ENCODE results near the gene TEX2. TPM values are rescaled to one million over a fixed set of nuclear protein-coding genes. Genes with fewer than 3 reads are reported as not detected.

Gene TEX2
- total RNA-seq, 1 experiment from 2014 or later: 22.7 TPM

DNA sequence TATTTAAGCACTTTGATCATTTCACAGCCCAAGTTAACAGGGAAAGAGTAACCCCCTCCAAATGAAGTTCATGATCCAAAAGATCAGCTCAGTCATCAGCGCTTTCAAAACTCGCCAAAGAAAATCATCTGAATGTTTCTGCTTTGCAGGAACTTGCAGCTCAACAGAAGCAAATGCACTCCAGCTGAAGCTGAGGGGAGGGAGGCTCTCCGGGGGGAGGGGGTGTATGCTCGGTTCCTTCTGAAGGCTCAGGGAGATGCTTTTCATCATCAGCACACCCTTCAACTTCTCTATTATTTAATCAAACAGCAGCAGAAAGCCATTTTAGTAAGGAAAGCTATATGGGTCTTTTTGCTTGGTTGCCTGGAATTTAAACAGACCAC is 108.8 kb downstream of the TEX2 start:
- in situ Hi-C loops (cut with HindIII; ENCODE audit: low sequenced_read_pairs): no loop called here
- no peak for DNase-seq (ENCODE audit: low spot score)

DNA sequence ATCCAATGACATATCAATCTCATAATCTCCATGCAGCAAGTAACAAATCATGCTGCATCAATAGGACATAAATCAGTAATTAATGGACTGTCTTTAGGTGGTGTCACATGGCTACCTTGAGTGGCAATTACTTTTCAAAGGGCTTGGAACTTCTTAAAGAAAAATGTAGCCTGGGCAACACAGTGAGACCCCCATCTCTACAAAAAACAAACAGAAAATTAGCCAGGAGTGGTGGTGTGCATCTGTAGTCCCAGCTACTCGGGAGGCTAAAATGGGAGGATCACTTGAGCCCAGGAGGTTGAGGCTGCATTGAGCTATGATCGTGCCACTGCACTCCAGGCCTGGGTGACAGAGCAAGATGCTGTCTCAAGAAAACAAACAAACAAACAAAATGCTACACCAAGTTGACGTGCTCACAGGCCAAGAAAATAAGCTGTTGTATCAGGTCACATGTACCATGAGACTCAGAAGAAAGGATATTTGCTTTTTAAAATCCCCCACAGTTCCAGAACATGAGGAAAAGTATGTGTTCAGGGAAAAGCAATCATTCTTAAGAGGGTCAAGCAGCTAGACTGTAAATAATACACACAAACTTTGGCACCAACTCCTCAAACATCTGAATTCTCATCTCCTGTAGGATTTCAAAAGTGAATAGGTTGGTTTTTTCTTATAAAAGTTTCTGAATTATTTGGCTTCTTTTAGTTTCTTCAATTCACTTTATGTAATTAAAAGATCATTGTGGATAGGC is 109.3 kb downstream of the TEX2 start:
- in situ Hi-C loops (cut with HindIII; ENCODE audit: low sequenced_read_pairs): no loop called here
- no peak for DNase-seq (ENCODE audit: low spot score)

GRCh38 chr17:64152428-64153125 is 110.5 kb downstream of the TEX2 start:
- DNase-seq (ENCODE audit: low spot score): no peak
- in situ Hi-C loops (cut with HindIII; ENCODE audit: low sequenced_read_pairs): no loop called here

GRCh38 chr17:64151016-64151368 is 112.1 kb downstream of the TEX2 start:
- in situ Hi-C loops (cut with HindIII; ENCODE audit: low sequenced_read_pairs): no loop called here
- no peak for DNase-seq (ENCODE audit: low spot score)

GRCh38 chr17:64150237-64151015 is 112.6 kb downstream of the TEX2 start:
- in situ Hi-C loops (cut with HindIII; ENCODE audit: low sequenced_read_pairs): no loop called here
- no peak for DNase-seq (ENCODE audit: low spot score)

- no peak for DNase-seq (ENCODE audit: low spot score)
- in situ Hi-C loops (cut with HindIII; ENCODE audit: low sequenced_read_pairs): no loop called here
These were observed 113.9 kb downstream of the TEX2 start for GRCh38 chr17:64149196-64149595.

DNA sequence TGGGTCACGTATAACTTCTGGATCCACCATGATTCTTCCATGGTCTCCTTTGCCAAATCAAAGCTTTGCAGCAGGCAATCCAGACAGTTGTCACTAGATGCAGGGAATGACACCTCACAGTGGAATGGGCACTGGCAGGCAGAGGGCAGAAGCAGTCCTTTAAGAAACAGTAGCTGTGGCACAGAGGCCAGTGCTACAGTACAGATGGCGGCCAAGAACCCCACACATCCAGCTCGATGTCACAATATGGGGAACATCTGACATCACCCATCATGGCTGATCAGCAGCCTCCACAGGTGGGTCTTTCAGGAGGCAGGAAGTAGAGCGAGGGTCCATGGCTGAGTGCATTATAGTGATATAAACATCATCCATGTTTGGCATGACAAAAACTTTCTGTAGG is 114.4 kb downstream of the TEX2 start:
- in situ Hi-C loops (cut with HindIII; ENCODE audit: low sequenced_read_pairs): no loop called here
- DNase-seq (ENCODE audit: low spot score): peak; percentile 12

GRCh38 chr17:64148017-64148631 is 114.9 kb downstream of the TEX2 start:
- in situ Hi-C loops (cut with HindIII; ENCODE audit: low sequenced_read_pairs): no loop called here
- DNase-seq (ENCODE audit: low spot score): peak; percentile 35

- in situ Hi-C loops (cut with HindIII; ENCODE audit: low sequenced_read_pairs): no loop called here
- peak; percentile 43 for DNase-seq (ENCODE audit: low spot score)
These were observed 115.7 kb downstream of the TEX2 start for GRCh38 chr17:64147110-64148016.

- DNase-seq (ENCODE audit: low spot score): peak; percentile 72
- in situ Hi-C loops (cut with HindIII; ENCODE audit: low sequenced_read_pairs): no loop called here
These were observed 116.5 kb downstream of the TEX2 start for GRCh38 chr17:64146418-64147109.

- in situ Hi-C loops (cut with HindIII; ENCODE audit: low sequenced_read_pairs): no loop called here
- DNase-seq (ENCODE audit: low spot score): peak; percentile 100
These were observed 117.2 kb downstream of the TEX2 start for GRCh38 chr17:64145751-64146417.

GRCh38 chr17:64145375-64145750 is 117.7 kb downstream of the TEX2 start:
- DNase-seq (ENCODE audit: low spot score): no peak
- in situ Hi-C loops (cut with HindIII; ENCODE audit: low sequenced_read_pairs): no loop called here

DNA sequence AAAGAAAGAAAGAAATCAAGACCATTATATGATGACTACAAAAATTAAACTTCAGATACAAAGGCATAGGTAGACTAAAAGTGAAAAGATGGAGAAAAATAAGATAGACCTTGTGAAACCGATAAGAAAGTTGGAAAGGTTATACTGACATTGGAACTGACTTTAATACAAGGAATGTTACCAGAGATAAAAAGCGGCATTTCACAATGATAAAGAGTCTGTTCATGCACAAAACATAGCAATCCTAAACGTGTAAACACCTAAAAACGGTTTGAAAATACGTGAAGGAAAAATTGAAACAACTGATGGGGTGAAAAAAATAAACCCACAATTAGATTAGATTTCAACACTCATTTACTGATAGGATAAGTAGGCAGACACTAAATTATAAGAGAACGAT is 123.5 kb downstream of the TEX2 start:
- no peak for DNase-seq (ENCODE audit: low spot score)
- in situ Hi-C loops (cut with HindIII; ENCODE audit: low sequenced_read_pairs): no loop called here

- in situ Hi-C loops (cut with HindIII; ENCODE audit: low sequenced_read_pairs): no loop called here
These were observed 124.6 kb downstream of the TEX2 start for GRCh38 chr17:64138441-64138840.

GRCh38 chr17:64135000-64135399 is 128.1 kb downstream of the TEX2 start:
- in situ Hi-C loops (cut with HindIII; ENCODE audit: low sequenced_read_pairs): no loop called here
- DNase-seq (ENCODE audit: low spot score): no peak

More at GRCh38 chr17:64138441-64138840, 124.6 kb downstream of the TEX2 start:
- no peak for DNase-seq (ENCODE audit: low spot score)

DNA sequence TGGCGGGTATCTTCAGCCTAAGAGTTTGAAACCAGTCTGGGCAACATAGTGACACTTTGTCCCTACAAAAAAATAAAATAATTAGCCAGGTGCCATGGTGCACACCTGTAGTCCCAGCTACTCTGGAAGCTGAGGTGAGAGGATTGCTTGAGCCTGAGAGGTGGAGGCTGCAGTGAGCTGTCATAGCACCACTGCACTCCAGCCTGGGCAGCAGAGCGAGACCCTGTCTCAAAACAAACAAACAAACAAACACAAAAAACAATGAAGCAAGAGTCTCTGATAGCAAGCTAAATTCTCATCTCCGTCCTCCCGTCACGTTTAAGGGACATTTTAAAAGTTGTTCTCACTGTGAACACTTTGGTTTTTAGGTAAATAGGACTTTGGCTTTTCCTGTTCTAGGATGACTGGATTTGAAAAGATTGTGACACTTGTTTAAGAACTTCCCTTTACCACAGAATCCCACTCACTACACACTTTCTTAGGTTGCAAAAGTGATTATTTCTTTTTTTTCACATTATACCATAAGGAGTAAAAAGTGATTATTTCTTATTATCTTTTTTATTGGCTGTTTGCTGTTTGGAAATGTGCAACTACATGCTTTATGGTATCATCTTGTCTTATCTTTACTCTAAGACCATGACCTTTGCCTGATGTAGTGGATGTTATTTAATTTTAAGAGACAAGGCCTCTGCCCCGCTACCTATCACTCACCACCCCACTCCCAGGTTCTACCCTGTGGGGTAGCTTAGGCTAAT is 128.7 kb downstream of the TEX2 start:
- in situ Hi-C loops (cut with HindIII; ENCODE audit: low sequenced_read_pairs): no loop called here

DNA sequence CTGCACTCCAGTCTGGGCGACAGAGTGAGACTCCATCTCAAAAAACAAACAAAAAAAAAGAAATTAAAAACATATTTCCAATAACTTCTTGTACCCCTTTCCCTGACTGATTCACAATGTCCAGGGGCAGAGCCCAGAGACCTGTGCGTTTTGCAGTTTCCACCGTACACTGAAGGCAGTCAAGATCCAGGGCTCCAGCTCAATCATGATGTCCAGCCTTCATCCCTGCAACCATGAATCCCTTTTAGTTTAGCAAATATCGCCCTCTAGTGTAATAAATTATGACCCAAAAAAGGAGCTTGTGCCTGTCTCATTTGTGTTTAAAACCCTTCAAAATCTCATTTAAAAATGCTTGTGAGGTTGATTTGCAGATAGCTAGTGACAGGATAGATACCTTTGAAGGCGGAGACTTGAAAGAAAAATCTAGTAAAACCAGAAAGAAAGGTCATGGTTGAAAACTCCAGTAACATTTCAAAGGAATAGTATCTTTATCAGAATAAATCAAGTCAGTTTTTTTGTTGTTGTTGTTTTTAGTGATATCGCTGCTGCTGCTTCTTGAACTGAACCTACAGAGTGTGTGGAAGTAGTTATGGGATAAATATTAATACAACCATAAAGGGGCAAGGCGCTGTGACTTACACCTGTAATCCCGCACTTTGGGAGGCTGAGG is 129.4 kb downstream of the TEX2 start:
- in situ Hi-C loops (cut with HindIII; ENCODE audit: low sequenced_read_pairs): no loop called here
- peak; percentile 85 for DNase-seq (ENCODE audit: low spot score)

More for the DNA sequence above, 128.7 kb downstream of the TEX2 start:
- no peak for DNase-seq (ENCODE audit: low spot score)
